NCI-H226 (cell line): Measurements from ENCODE around the gene PLD3.

Experiments
- DNase-seq: peaks from one replicate; pipeline ENCODE4 v3.0.0-alpha.2; 2015

The PLD3 gene

DNA sequence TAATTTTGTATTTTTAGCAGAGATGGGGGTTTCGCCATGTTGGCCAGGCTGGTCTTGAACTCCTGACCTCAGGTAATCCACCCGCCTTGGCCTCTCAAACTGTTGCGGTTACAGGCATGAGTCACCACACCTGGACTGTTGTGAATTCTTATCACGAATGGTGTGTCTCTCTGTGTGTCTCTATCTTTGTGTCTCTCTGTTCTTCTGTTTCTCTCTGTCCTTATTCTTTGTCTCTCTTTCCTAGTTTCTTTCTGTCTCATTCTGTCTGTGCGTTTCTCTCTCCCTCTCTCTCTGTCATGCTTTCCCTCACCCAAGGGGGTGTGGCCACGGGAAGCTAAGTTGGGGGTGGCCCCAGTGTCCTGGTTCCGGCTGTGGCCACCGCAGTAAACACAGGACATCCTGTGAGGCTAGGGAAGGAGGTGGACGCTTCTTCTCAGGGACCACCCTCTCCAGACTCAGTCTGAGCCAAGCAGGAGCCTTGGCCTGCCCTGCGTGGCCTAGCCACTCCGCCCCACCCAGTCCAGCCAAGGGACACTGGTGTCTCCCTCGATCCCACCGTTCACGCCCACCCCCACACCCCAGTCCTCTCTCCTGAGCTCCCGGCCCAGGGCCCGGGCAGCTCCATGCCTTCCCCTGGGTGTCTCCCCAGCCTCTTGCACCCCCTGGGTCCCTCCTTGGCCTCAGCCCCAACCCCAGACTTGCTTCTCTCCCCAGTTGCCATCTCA lies 68.6 kb downstream of the PLD3 start:
- no peak for DNase-seq

- no peak for DNase-seq
Observed at GRCh38 chr19:40417643-40417981, 69.1 kb downstream of the PLD3 start.

- no peak for DNase-seq
Observed at GRCh38 chr19:40418040-40418439, 69.5 kb downstream of the PLD3 start.

GRCh38 chr19:40419066-40419612 lies 70.6 kb downstream of the PLD3 start:
- no peak for DNase-seq

DNA sequence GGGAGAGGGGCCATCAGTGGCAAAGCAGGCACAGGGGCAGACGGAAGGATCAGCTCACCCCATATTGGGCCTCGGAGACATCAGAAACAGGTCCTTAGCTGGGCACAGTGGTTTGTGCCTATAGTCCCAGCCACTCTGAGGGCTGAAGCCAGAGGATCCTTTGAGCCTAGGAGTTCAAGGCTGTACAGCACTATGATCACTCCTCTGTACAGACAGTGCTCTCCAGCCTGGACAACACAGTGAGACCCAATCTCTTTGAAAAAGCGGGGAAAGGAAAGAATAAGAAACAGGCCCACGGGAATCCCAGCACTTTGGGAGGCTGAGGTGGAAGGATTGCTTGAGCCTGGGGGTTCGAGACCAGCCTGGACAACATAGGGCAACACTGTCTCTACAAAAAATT lies 71.3 kb downstream of the PLD3 start:
- DNase-seq, result no peak

- DNase-seq, result no peak
Observed at GRCh38 chr19:40420451-40420765, 71.9 kb downstream of the PLD3 start.

GRCh38 chr19:40420766-40421765 lies 72.6 kb downstream of the PLD3 start:
- peak; percentile 91 for DNase-seq

DNA sequence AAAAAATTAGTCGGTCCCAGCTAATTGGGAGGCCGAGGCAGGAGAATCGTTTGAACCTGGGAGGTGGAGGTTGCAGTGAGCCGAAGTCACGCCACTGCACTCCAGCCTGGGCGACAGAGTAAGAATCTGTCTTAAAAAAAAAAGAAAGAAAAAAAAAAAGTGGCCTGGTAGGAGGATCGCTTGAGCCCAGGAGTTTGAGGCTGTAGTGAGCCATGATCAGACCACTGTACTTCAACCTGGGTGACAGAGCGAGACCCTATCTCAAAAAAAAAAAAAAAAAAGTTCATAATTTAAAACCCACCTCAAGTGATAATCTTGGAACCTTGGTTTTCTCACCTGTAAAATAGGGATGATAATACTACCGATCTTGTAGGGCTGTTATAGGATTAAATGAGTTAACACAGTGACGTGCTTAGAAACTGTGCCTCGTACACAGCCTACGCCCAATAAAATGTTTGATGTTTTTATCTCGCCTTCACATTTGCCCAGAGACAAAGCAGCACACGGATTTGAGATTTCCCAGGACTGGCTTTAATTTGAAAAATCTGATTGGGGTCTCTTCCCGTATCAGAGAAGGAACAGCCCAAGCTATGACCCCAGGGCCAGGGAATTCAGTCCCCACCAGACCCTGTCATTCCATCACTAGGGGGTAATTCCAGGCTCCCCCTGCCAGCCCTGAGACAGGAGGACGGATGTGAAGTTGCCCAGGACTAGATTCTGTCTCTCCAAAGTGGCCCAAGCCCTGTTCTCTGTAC lies 73.7 kb downstream of the PLD3 start:
- DNase-seq, result no peak

DNA sequence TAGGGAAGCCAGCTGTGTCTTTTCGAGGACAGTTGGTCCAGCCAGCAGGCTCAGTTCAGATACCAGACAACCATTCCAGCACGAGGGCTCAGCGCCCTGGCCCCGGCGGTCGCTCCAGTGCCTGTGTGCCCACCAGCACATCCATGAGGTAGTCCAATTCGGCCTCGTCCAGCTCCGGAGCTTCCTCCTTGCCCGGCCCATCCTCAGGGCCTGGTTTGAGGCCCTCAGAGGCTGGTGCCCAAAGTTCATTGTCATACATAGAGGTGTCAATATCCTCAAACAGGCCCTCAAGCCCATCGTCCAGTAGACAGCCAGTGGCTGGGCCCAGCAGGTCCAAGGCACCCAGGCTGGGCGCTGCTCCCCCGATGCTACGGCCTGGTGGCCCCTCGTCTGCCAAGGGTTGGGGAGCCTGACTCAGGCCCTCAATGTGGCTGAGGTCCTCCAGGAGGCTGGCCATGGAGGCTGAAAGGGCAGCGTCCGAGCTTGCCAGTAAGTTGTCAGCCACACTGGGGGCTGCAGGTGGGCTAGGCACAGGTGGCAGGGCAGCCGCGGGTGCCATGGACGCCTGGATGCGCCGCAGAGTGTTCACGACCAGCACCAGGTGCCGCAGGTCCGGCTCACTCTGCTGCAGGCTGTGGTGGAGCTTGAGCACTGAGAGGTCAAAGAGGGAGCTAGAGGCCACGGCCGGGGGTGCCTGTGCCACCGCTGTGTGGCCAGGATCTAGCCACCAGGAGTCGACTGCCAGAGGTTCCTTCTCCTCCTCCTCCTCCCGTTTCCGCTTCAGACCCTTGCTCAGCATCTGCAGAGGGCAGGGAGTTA lies 74.5 kb downstream of the PLD3 start:
- no peak for DNase-seq

- DNase-seq, result no peak
Observed at GRCh38 chr19:40423938-40424337, 75.4 kb downstream of the PLD3 start.

GRCh38 chr19:40424637-40425449 lies 76.3 kb downstream of the PLD3 start:
- DNase-seq, result no peak

- DNase-seq, result peak; percentile 99
Observed at GRCh38 chr19:40425450-40426287, 77.2 kb downstream of the PLD3 start, which contains the start of gene SERTAD1. TSS of gene SERTAD1 (minus strand) at chr19:40425992. CDS start at chr19:40423546, 2,446 bp downstream.
